HG03135 (cell line): Measurements from ENCODE around the gene KRTAP8-1.

Experiments
- ATAC-seq: cut with Tn5 transposase; IDR thresholded peaks from one replicate; pipeline ENCODE4 v1.9.1; 2021; ENCODE audit warnings: mild to moderate bottlenecking, moderate library complexity; ENCODE audit not compliant: unreplicated experiment

The KRTAP8-1 gene

GRCh38 chr21:30813174-30813573 lies at the start of gene KRTAP8-1:
Gene KRTAP8-1, minus strand, starts transcription at chr21:30813274. Its CDS starts 54 bp downstream, at chr21:30813220.
- no peak for ATAC-seq

GRCh38 chr21:30847627-30848500 lies 34.8 kb upstream of the KRTAP8-1 start:
- ATAC-seq = no peak

GRCh38 chr21:30842990-30843389 lies 29.9 kb upstream of the KRTAP8-1 start:
- ATAC-seq = no peak

- ATAC-seq = no peak
Measured at GRCh38 chr21:30839304-30839703, 26.2 kb upstream of the KRTAP8-1 start.

- ATAC-seq = no peak
Measured at GRCh38 chr21:30838536-30838935, 25.5 kb upstream of the KRTAP8-1 start.

GRCh38 chr21:30831194-30831765 lies 18.2 kb upstream of the KRTAP8-1 start:
- ATAC-seq = no peak

- no peak for ATAC-seq
Measured at GRCh38 chr21:30829659-30830058, 16.6 kb upstream of the KRTAP8-1 start, which contains the start of gene KRTAP7-1. Gene KRTAP7-1, minus strand, starts transcription at chr21:30829759. Its CDS starts 61 bp downstream, at chr21:30829698.

- no peak for ATAC-seq
Measured at GRCh38 chr21:30818837-30819610, 6.0 kb upstream of the KRTAP8-1 start.

GRCh38 chr21:30800605-30801004 lies 12.5 kb downstream of the KRTAP8-1 start:
- ATAC-seq = no peak

- no peak for ATAC-seq
Measured at GRCh38 chr21:30793581-30794314, 19.3 kb downstream of the KRTAP8-1 start.

GRCh38 chr21:30779249-30779648 lies 33.8 kb downstream of the KRTAP8-1 start:
- no peak for ATAC-seq

GRCh38 chr21:30769724-30770431 lies 43.2 kb downstream of the KRTAP8-1 start:
- no peak for ATAC-seq
